ENCODE measurements around the gene PRDM12. TPM values are rescaled to one million over a fixed set of nuclear protein-coding genes. Genes with fewer than 3 reads are reported as not detected.
A peak's percentile ranks its signal among the peaks of the same experiment; 100 is the strongest.

PRDM12 gene
- total and polyA plus RNA-seq, 2 experiments from 2014 or later, result 0.11 TPM; not detected in 1

GRCh38 chr9:130713286-130713960, 49.0 kb downstream of the PRDM12 start:
- Histone ChIP-seq H2AFZ (no peak overlapping the region), H3K27me3 (ENCODE audit: insufficient read depth) (no peaks in the 10 kb centered on the region), H3K4me2 (peak overlapping the region; percentile 92), H4K20me1 (replicated peaks; ENCODE audit: insufficient read depth) (peaks cover 23% of the 10 kb centered on the region), H3K27ac (ENCODE audit: low read depth) (peak overlapping the region; percentile 96), H3F3A (replicated peaks; ENCODE audit: low read depth) (peaks cover 5% of the 10 kb centered on the region; the same call in 1 of the 2 replicates), H3K4me3 (peak overlapping the region; percentile 86), H3K36me3 (ENCODE audit: insufficient read depth) (no peaks in the 10 kb centered on the region), H3K9me2 (ENCODE audit: insufficient read depth) (no peaks in the 10 kb centered on the region), H3K4me1 (ENCODE audit: insufficient read depth) (peaks cover 21% of the 10 kb centered on the region), H3K79me2 (replicated peaks; ENCODE audit: insufficient read depth) (peaks cover 50% of the 10 kb centered on the region)
- ATAC-seq, result peak; percentile 32
- Mint-ChIP-seq H3K9me3 (no peaks in the 10 kb centered on the region; the same call in 2 of the 3 replicates), H3K4me3 (peak overlapping the region; percentile 92), H3K27ac (peak overlapping the region; percentile 75; the same call in 1 of the 2 replicates), H3K4me1 (peaks cover 20% of the 10 kb centered on the region; the same call in 2 of the 3 replicates), H3K36me3 (ENCODE audit: low read depth) (no peaks in the 10 kb centered on the region), H3K27me3 (ENCODE audit: insufficient read depth, low read depth, poor library complexity) (peaks cover 13% of the 10 kb centered on the region)
- peak; percentile 65 for DNase-seq (ENCODE audit: low spot score)
- no peak for TF ChIP-seq ZNF114 (CRISPR knock-in tag; IDR thresholded peaks at IDR 0.05)
- peak in 1 of 2 experiments; percentile 37; a peak in 2 of 4 replicates for TF ChIP-seq CTCF (conservative IDR thresholded peaks at IDR 0.05; ENCODE audit: low read depth in 2 of 2)
- TF ChIP-seq EZH2phosphoT487 (IDR thresholded peaks at IDR 0.05; ENCODE audit: unreplicated experiment), result no peak
- TF ChIP-seq JUNB (IDR thresholded peaks at IDR 0.05; ENCODE audit: unreplicated experiment), result no peak

- Histone ChIP-seq H3K27ac (ENCODE audit: low read depth) (no peak overlapping the region), H4K20me1 (replicated peaks; ENCODE audit: insufficient read depth) (peaks cover 31% of the 10 kb centered on the region)
Observed at GRCh38 chr9:130714586-130715110, 50.3 kb downstream of the PRDM12 start.

GRCh38 chr9:130715270-130715669, 50.9 kb downstream of the PRDM12 start:
- H3K36me3 ChIP-seq (ENCODE audit: insufficient read depth), result no peaks in the 10 kb centered on the region
- H3K79me2 ChIP-seq (replicated peaks; ENCODE audit: insufficient read depth), result peaks cover 69% of the 10 kb centered on the region
- H3F3A ChIP-seq (replicated peaks; ENCODE audit: low read depth), result no peaks in the 10 kb centered on the region
- peak overlapping the region; percentile 92 for H3K4me2 ChIP-seq
- DNase-seq (ENCODE audit: low spot score) (no peak), ATAC-seq (no peak)
- Mint-ChIP-seq H3K27me3 (ENCODE audit: insufficient read depth, low read depth, poor library complexity) (peaks cover 13% of the 10 kb centered on the region), H3K36me3 (ENCODE audit: low read depth) (no peaks in the 10 kb centered on the region), H3K4me3 (peak overlapping the region; percentile 92), H3K9me3 (no peaks in the 10 kb centered on the region), H3K4me1 (peaks cover 20% of the 10 kb centered on the region; the same call in 2 of the 3 replicates), H3K27ac (no peak overlapping the region)
- no peak overlapping the region for H2AFZ ChIP-seq
- no peaks in the 10 kb centered on the region for H3K27me3 ChIP-seq (ENCODE audit: insufficient read depth)
- peak overlapping the region; percentile 86 for H3K4me3 ChIP-seq
- no peak overlapping the region for H3K27ac ChIP-seq (ENCODE audit: low read depth)
- no peaks in the 10 kb centered on the region for H3K9me2 ChIP-seq (ENCODE audit: insufficient read depth)
- peaks cover 31% of the 10 kb centered on the region for H4K20me1 ChIP-seq (replicated peaks; ENCODE audit: insufficient read depth)
- H3K4me1 ChIP-seq (ENCODE audit: insufficient read depth), result peaks cover 21% of the 10 kb centered on the region
- TF ChIP-seq ZNF114 (CRISPR knock-in tag; IDR thresholded peaks at IDR 0.05), result no peak
- no peak for TF ChIP-seq EZH2phosphoT487 (IDR thresholded peaks at IDR 0.05; ENCODE audit: unreplicated experiment)
- no peak for TF ChIP-seq ZNF462 (CRISPR knock-in tag; IDR thresholded peaks at IDR 0.05)

More at GRCh38 chr9:130714586-130715110, 50.3 kb downstream of the PRDM12 start:
- Histone ChIP-seq H3K36me3 (ENCODE audit: insufficient read depth) (no peaks in the 10 kb centered on the region), H3K4me1 (ENCODE audit: insufficient read depth) (peaks cover 21% of the 10 kb centered on the region), H3K79me2 (replicated peaks; ENCODE audit: insufficient read depth) (peaks cover 62% of the 10 kb centered on the region), H3K9me2 (ENCODE audit: insufficient read depth) (no peaks in the 10 kb centered on the region), H3K27me3 (ENCODE audit: insufficient read depth) (no peaks in the 10 kb centered on the region), H3K4me2 (peak overlapping the region; percentile 92), H2AFZ (no peak overlapping the region), H3K4me3 (peak overlapping the region; percentile 86), H3F3A (replicated peaks; ENCODE audit: low read depth) (no peaks in the 10 kb centered on the region)
- ATAC-seq, result no peak
- Mint-ChIP-seq H3K4me3 (peak overlapping the region; percentile 92), H3K9me3 (no peaks in the 10 kb centered on the region; the same call in 2 of the 3 replicates), H3K27ac (no peak overlapping the region), H3K36me3 (ENCODE audit: low read depth) (no peaks in the 10 kb centered on the region), H3K4me1 (peaks cover 20% of the 10 kb centered on the region; the same call in 2 of the 3 replicates), H3K27me3 (ENCODE audit: insufficient read depth, low read depth, poor library complexity) (peaks cover 13% of the 10 kb centered on the region)
- TF ChIP-seq EZH2phosphoT487 (IDR thresholded peaks at IDR 0.05; ENCODE audit: unreplicated experiment), result no peak
- DNase-seq (ENCODE audit: low spot score), result no peak

All from GM23338 (cell line).